HFFc6 (cell line): ENCODE measurements around the gene UST. TPM values are rescaled to one million over a fixed set of nuclear protein-coding genes. Genes with fewer than 3 reads are reported as not detected.
"Not testable (repeated sequence)": the region's sequence is repeated elsewhere in the genome, so short reads cannot be mapped to it uniquely, and the experiment has no call there.

Experiments used
- DNase-seq: peaks from one replicate; pipeline ENCODE4 v3.0.0-alpha.2; 2018
- H3K27ac Mint-ChIP-seq: 2 replicates; pipeline ENCODE4 v1.8.0; 2020; ENCODE audit warnings: mild to moderate bottlenecking, mixed read lengths
- H3K27me3 Mint-ChIP-seq: 2 replicates; pipeline ENCODE4 v1.8.0; 2021; ENCODE audit warnings: mild to moderate bottlenecking, moderate library complexity, mixed read lengths; ENCODE audit not compliant: insufficient read depth
- H3K36me3 Mint-ChIP-seq: 2 replicates; pipeline ENCODE4 v1.8.0; 2021; ENCODE audit warnings: low read depth, mixed read lengths
- H3K4me1 Mint-ChIP-seq: 2 replicates; pipeline ENCODE4 v1.8.0; 2020; ENCODE audit warnings: low read depth, mixed read lengths
- H3K4me3 Mint-ChIP-seq: 2 replicates; pipeline ENCODE4 v1.8.0; 2020; ENCODE audit warnings: mild to moderate bottlenecking, moderate library complexity, mixed read lengths
- H3K9me3 Mint-ChIP-seq: 2 replicates; pipeline ENCODE4 v1.8.0; 2020; ENCODE audit warnings: mild to moderate bottlenecking, mixed read lengths
- CTCF ChIP-seq: fragments of 200-600 bp; sonication (generic); IDR thresholded peaks from 2 replicates; pipeline ENCODE4 v1.5.0; 2021; ENCODE audit warnings: antibody characterized with exemption, mild to moderate bottlenecking
- total RNA-seq, 6 experiments: library from RNA; stranded (reverse); fragmentation: NEBNext Ultra II Directional; extraction: Animal tissue kit (Norgen Biotek cat#: 25700); gene quantifications; 2 replicates in 1 of 6; 3 replicates in 5 of 6; pipeline ENCODE4 v1.2.3, GENCODE V29; 2021

Gene UST
- total RNA-seq, 6 experiments from 2014 or later = 12.9 to 17.3 (median 16.7) TPM

- H3K9me3 Mint-ChIP-seq = no peaks in the 10 kb centered on the region
- no peak overlapping the region for H3K4me3 Mint-ChIP-seq
- no peak for DNase-seq
- peaks cover 26% of the 10 kb centered on the region for H3K4me1 Mint-ChIP-seq
- no peak overlapping the region for H3K27ac Mint-ChIP-seq
- no peaks in the 10 kb centered on the region for H3K27me3 Mint-ChIP-seq
- no peaks in the 10 kb centered on the region for H3K36me3 Mint-ChIP-seq
- no peak for TF ChIP-seq CTCF
Observed at GRCh38 chr6:148751793-148752170, 5.0 kb downstream of the UST start.

- H3K9me3 Mint-ChIP-seq = not testable (repeated sequence)
Observed at GRCh38 chr6:148755379-148755778, 8.5 kb downstream of the UST start.

GRCh38 chr6:148757944-148758480, 11.2 kb downstream of the UST start:
- H3K36me3 Mint-ChIP-seq = no peaks in the 10 kb centered on the region
- no peak overlapping the region for H3K27ac Mint-ChIP-seq
- no peak overlapping the region for H3K4me3 Mint-ChIP-seq
- H3K9me3 Mint-ChIP-seq = no peaks in the 10 kb centered on the region
- H3K27me3 Mint-ChIP-seq = peaks cover 1% of the 10 kb centered on the region; the same call in 1 of the 2 replicates
- no peak for DNase-seq
- H3K4me1 Mint-ChIP-seq = peaks cover 52% of the 10 kb centered on the region
- no peak for TF ChIP-seq CTCF

More at GRCh38 chr6:148755379-148755778, 8.5 kb downstream of the UST start:
- H3K4me1 Mint-ChIP-seq = peaks cover 33% of the 10 kb centered on the region
- not testable (repeated sequence) for H3K27me3 Mint-ChIP-seq, H3K36me3 Mint-ChIP-seq, DNase-seq, H3K27ac Mint-ChIP-seq, H3K4me3 Mint-ChIP-seq
- TF ChIP-seq CTCF = 0 out of 2 replicates have a peak, but pooled peaks have one; percentile 9

GRCh38 chr6:148758492-148758891, 11.7 kb downstream of the UST start:
- no peaks in the 10 kb centered on the region for H3K9me3 Mint-ChIP-seq
- DNase-seq = no peak
- no peak for TF ChIP-seq CTCF
- H3K27me3 Mint-ChIP-seq = peaks cover 1% of the 10 kb centered on the region; the same call in 1 of the 2 replicates
- no peak overlapping the region for H3K4me3 Mint-ChIP-seq
- no peaks in the 10 kb centered on the region for H3K36me3 Mint-ChIP-seq
- no peak overlapping the region for H3K27ac Mint-ChIP-seq
- peaks cover 57% of the 10 kb centered on the region for H3K4me1 Mint-ChIP-seq

GRCh38 chr6:148760258-148760534, 13.4 kb downstream of the UST start:
- no peak for TF ChIP-seq CTCF
- peak overlapping the region; percentile 86 for H3K4me3 Mint-ChIP-seq
- peaks cover 1% of the 10 kb centered on the region; the same call in 1 of the 2 replicates for H3K27me3 Mint-ChIP-seq
- H3K36me3 Mint-ChIP-seq = no peaks in the 10 kb centered on the region
- no peaks in the 10 kb centered on the region for H3K9me3 Mint-ChIP-seq
- H3K27ac Mint-ChIP-seq = peak overlapping the region; percentile 96
- peaks cover 58% of the 10 kb centered on the region for H3K4me1 Mint-ChIP-seq
- DNase-seq = no peak
